Lower lobe of right lung (tissue), 2 donors: ENCODE results near the gene TSPAN11. TPM values are rescaled to one million over a fixed set of nuclear protein-coding genes. Genes with fewer than 3 reads are reported as not detected.

Experiments used
- ATAC-seq, 2 donors: fragments of 200-7000 bp; cut with Tn5 transposase; one replicate each; pipeline ENCODE4 v1.9.1; 2020 to 2022; ENCODE audit warnings: mild to moderate bottlenecking in 2 of 2, moderate library complexity in 2 of 2
- DNase-seq: peaks from one replicate; pipeline ENCODE4 v3.0.0-alpha.2; 2020
- H3K27ac ChIP-seq: fragments of 200-600 bp; one replicate; pipeline ENCODE4 v1.8.0; 2022
- H3K27me3 ChIP-seq: fragments of 200-600 bp; one replicate; pipeline ENCODE4 v1.8.0; 2022; ENCODE audit warnings: low read depth
- H3K36me3 ChIP-seq: fragments of 200-600 bp; one replicate; pipeline ENCODE4 v1.8.0; 2022; ENCODE audit warnings: mild to moderate bottlenecking
- H3K4me1 ChIP-seq: fragments of 200-600 bp; one replicate; pipeline ENCODE4 v1.8.0; 2022
- H3K4me3 ChIP-seq: fragments of 200-600 bp; one replicate; pipeline ENCODE4 v1.8.0; 2022; ENCODE audit warnings: mild to moderate bottlenecking
- H3K9me3 ChIP-seq: fragments of 200-600 bp; one replicate; pipeline ENCODE4 v1.8.0; 2022
- intact Hi-C: fragments of 100-400 bp; cut with DNase I; formaldehyde crosslinking; loops from one replicate; pipeline ENCODE4 v1.11.0; 2022
- total RNA-seq: library from RNA; stranded (reverse); fragmentation: NEBNext Ultra II Directional; extraction: Animal tissue kit (Norgen Biotek cat#: 25700); gene quantifications from one replicate; pipeline ENCODE4 v1.2.1, GENCODE V29; 2021
- TF ChIP-seq, protein P1 (sequence below): fragments of 200-600 bp; IDR thresholded peaks from one replicate; pipeline ENCODE4 v1.8.0; 2022; ENCODE audit warnings: antibody characterized with exemption, mild to moderate bottlenecking
- donor health status: DM: no; HTN: yes; CAD: no; lungs with severe emphysema.

The TSPAN11 gene
- total RNA-seq, 1 donor from 2014 or later: 9.1 TPM

DNA sequence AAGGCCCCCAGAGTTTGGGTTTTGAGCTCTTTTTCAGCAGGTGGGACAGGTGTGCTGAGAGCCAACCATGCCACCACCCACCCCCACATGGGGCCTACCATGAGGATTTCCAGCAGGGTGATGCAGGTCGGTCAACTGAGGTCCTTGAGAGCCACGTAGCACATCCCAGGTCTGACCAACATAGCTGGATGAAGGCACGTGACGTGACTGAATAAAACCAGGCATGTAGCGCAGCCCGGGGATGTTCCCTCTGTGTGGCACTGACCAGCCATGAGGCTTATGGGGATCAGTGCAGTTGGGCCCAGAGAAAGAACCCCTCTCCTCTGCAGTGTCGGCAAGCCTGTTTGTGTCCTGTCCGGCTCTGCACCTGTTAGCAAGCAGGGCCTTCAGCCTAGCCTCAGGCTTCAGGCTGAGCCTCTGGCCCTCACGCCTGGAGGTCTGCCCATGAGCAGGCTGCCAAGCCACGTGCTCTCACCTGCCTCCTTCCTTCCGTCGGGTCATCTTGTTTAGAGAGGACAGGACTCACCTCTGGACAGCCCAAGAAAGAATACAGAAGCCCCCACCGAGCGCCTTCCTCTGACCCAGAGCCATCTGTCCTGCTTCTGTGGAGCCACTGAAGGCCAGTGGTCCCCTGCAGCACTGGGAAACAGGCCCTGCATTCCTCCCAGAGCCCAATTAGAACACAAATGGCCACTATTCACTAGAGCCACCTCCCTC lies 38.5 kb downstream of the TSPAN11 start:
- H3K4me3 ChIP-seq: no peak overlapping the region
- TF ChIP-seq, protein P1, sequence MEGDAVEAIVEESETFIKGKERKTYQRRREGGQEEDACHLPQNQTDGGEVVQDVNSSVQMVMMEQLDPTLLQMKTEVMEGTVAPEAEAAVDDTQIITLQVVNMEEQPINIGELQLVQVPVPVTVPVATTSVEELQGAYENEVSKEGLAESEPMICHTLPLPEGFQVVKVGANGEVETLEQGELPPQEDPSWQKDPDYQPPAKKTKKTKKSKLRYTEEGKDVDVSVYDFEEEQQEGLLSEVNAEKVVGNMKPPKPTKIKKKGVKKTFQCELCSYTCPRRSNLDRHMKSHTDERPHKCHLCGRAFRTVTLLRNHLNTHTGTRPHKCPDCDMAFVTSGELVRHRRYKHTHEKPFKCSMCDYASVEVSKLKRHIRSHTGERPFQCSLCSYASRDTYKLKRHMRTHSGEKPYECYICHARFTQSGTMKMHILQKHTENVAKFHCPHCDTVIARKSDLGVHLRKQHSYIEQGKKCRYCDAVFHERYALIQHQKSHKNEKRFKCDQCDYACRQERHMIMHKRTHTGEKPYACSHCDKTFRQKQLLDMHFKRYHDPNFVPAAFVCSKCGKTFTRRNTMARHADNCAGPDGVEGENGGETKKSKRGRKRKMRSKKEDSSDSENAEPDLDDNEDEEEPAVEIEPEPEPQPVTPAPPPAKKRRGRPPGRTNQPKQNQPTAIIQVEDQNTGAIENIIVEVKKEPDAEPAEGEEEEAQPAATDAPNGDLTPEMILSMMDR: no peak
- intact Hi-C loops: no loop called here
- H3K4me1 ChIP-seq: no peaks in the 10 kb centered on the region
- H3K9me3 ChIP-seq: no peaks in the 10 kb centered on the region
- no peaks in the 10 kb centered on the region for H3K36me3 ChIP-seq
- no peak overlapping the region for H3K27ac ChIP-seq
- no peaks in the 10 kb centered on the region for H3K27me3 ChIP-seq
- no peak for ATAC-seq
- DNase-seq: no peak

DNA sequence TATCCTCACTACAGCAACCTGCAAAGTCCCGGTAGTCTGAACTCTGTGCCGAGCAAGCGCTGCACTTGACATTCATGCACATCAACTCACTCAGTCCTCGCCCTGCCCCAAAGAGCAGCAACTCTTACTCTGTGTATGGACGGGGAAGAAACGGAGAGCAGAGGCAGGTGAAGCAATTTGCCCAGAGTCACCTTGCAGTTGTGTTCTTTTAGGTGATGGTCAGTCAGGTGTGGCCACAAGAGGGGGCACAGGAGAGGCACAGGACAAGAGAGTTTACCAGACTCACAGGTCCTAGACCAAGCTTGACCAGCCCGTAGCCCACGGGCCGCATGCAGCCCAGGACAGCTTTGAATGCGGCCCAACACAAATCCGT lies 39.1 kb downstream of the TSPAN11 start:
- ATAC-seq: no peak
- DNase-seq: no peak
- no peak overlapping the region for H3K4me3 ChIP-seq
- intact Hi-C loops: no loop called here
- no peaks in the 10 kb centered on the region for H3K36me3 ChIP-seq
- no peaks in the 10 kb centered on the region for H3K4me1 ChIP-seq
- no peaks in the 10 kb centered on the region for H3K27me3 ChIP-seq
- H3K9me3 ChIP-seq: no peaks in the 10 kb centered on the region
- no peak overlapping the region for H3K27ac ChIP-seq
- TF ChIP-seq, protein P1: no peak

DNA sequence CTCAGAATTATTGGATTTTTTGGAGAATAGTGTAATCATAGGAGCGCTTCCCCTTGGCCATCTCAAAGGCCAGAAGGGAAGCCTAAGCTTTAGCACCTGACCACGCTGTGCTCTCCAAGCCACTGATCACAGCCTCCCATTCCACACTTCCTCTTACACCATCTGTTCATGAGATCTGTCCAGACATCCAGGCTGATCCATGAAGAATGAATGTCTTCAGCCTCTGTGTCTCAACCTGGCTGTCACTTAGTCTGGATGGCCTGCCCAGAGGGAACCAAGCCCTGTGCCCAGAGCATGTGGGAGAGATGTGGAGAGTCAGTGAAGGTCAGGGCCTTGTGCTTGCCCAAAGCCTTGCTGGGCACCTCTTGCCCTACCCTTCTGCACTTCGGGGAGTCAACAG lies 40.5 kb downstream of the TSPAN11 start:
- no peaks in the 10 kb centered on the region for H3K36me3 ChIP-seq
- TF ChIP-seq, protein P1: no peak
- H3K27me3 ChIP-seq: no peaks in the 10 kb centered on the region
- DNase-seq: no peak
- H3K27ac ChIP-seq: no peak overlapping the region
- H3K4me1 ChIP-seq: no peaks in the 10 kb centered on the region
- H3K9me3 ChIP-seq: no peaks in the 10 kb centered on the region
- intact Hi-C loops: no loop called here
- no peak for ATAC-seq
- no peak overlapping the region for H3K4me3 ChIP-seq

DNA sequence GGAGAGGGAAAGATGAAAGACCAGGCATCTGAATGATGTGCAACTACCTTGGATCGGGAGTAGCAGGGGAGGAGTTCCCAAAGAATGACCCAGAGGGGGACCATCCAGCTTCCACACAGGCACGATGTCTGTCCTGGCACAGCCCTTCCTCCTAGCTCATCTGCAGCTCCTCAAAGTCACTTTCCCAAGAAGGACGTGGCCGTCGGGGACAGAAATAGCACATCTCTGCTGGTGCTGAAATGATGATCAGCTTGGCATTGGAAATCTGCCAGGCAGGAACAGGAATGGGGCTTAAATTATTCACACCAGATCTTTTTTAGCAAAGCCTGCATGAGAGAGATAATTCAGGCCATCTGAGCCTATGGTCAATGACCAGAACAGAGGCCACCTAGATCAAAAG lies 41.7 kb downstream of the TSPAN11 start:
- Histone ChIP-seq H3K36me3 (no peaks in the 10 kb centered on the region), H3K4me3 (no peak overlapping the region), H3K27ac (no peak overlapping the region), H3K9me3 (no peaks in the 10 kb centered on the region), H3K27me3 (no peaks in the 10 kb centered on the region), H3K4me1 (no peaks in the 10 kb centered on the region)
- DNase-seq (no peak), ATAC-seq (no peak)
- intact Hi-C loops: no loop called here
- TF ChIP-seq, protein P1: no peak

DNA sequence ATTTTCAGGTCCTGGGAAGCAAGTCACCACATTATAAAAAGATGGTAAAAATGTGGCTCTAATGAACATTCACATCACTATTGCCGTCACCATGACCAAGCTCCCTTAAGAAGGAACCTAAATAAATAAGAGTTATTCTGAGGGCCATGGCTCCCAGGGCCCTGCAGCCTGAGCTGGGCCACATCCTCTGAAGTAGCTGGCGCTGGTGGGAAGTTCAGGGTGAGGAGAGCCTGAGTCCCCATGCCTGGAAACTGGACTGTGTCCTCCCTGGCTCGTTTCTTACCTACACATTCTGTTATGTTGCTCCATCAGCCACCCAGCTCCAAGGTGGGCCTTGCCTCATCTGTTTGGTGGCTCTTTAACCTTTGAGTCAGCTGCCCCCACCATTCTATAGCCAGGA lies 42.5 kb downstream of the TSPAN11 start:
- Histone ChIP-seq H3K36me3 (no peaks in the 10 kb centered on the region), H3K27me3 (no peaks in the 10 kb centered on the region), H3K9me3 (no peaks in the 10 kb centered on the region), H3K27ac (no peak overlapping the region), H3K4me1 (no peaks in the 10 kb centered on the region), H3K4me3 (no peak overlapping the region)
- no peak for DNase-seq
- intact Hi-C loops: no loop called here
- TF ChIP-seq, protein P1: no peak
- ATAC-seq: no peak
